ENCODE measurements around the gene CHCHD5. TPM values are rescaled to one million over a fixed set of nuclear protein-coding genes. Genes with fewer than 3 reads are reported as not detected.
A peak's percentile ranks its signal among the peaks of the same experiment; 100 is the strongest.
"Not testable (repeated sequence)": the region's sequence is repeated elsewhere in the genome, so short reads cannot be mapped to it uniquely, and the experiment has no call there.

CHCHD5 gene
- total RNA-seq, 4 donors from 2014 or later = 4.3 to 30.6 (median 17.9) TPM

- H3K4me1 ChIP-seq = no peaks in the 10 kb centered on the region
- 95% methylated on average over 8 of the region's 8 CpGs for WGBS, 2 donors
- TF ChIP-seq EP300 (IDR thresholded peaks at IDR 0.05) = no peak
- no peak for TF ChIP-seq POLR2A (IDR thresholded peaks at IDR 0.05)
- no peak for TF ChIP-seq CTCF (IDR thresholded peaks at IDR 0.05)
Observed at GRCh38 chr2:112615051-112615450, 30.6 kb downstream of the CHCHD5 start.

GRCh38 chr2:112615798-112616197, 31.4 kb downstream of the CHCHD5 start:
- 87 to 94% methylated on average over 2 of the region's 2 CpGs for WGBS, 2 donors

More at GRCh38 chr2:112615051-112615450, 30.6 kb downstream of the CHCHD5 start:
- H3K27me3 ChIP-seq = no peaks in the 10 kb centered on the region
- H3K27ac ChIP-seq = no peak overlapping the region
- no peak overlapping the region for H3K4me3 ChIP-seq
- H3K9me3 ChIP-seq = no peaks in the 10 kb centered on the region
- peaks cover 0 to 6% (median 0%) of the 10 kb centered on the region in 3 donors for H3K36me3 ChIP-seq
- DNase-seq (ENCODE audit: low spot score in 2 of 2) = no peak

DNA sequence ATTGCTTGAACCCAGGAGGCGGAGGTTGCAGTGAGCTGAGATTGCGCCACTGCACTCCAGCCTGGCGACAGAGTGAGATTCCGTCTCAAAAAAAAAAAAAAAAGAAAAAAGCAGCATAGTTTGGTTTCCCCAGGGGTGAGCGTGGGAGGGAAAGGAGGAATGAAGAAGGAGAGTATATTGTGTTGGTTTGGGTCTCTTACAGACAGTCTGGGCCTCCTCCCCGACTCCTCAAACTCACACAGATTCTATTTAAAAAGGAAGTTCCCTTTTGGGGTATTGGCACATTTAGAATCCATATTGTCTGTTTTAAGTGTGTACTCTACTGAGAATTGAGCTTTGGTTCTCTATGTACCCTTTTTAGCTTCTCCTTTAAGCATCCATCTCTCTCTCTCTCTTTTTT, 34.0 kb downstream of the CHCHD5 start:
- Histone ChIP-seq H3K9me3 (no peaks in the 10 kb centered on the region), H3K4me1 (no peaks in the 10 kb centered on the region), H3K27me3 (no peaks in the 10 kb centered on the region), H3K4me3 (no peak overlapping the region), H3K36me3 (peaks cover 0 to 6% (median 0%) of the 10 kb centered on the region in 3 donors), H3K27ac (no peak overlapping the region)
- WGBS, 2 donors = 56 to 61% methylated on average over 6 of the region's 6 CpGs
- DNase-seq (ENCODE audit: low spot score in 2 of 2) = no peak
- no peak for TF ChIP-seq POLR2A (IDR thresholded peaks at IDR 0.05)

More at GRCh38 chr2:112615798-112616197, 31.4 kb downstream of the CHCHD5 start:
- H3K36me3 ChIP-seq; H3K4me3 ChIP-seq; H3K9me3 ChIP-seq; H3K27me3 ChIP-seq; H3K4me1 ChIP-seq; H3K27ac ChIP-seq; DNase-seq (ENCODE audit: low spot score in 2 of 2): not testable (repeated sequence)

- WGBS, 2 donors = 79 to 91% methylated on average over 22 of the region's 22 CpGs
Observed at GRCh38 chr2:112621790-112622527, 37.5 kb downstream of the CHCHD5 start.

GRCh38 chr2:112622528-112622849, 38.1 kb downstream of the CHCHD5 start:
- DNase-seq (ENCODE audit: low spot score in 2 of 2) = no peak
- WGBS, 2 donors = 54 to 63% methylated on average over 3 of the region's 3 CpGs
- Histone ChIP-seq H3K9me3 (no peaks in the 10 kb centered on the region), H3K4me3 (no peak overlapping the region), H3K4me1 (peaks cover 0 to 20% (median 10%) of the 10 kb centered on the region in 4 donors), H3K36me3 (no peaks in the 10 kb centered on the region), H3K27me3 (no peaks in the 10 kb centered on the region), H3K27ac (no peak overlapping the region)
- no peak for TF ChIP-seq EP300 (IDR thresholded peaks at IDR 0.05)
- TF ChIP-seq CTCF (IDR thresholded peaks at IDR 0.05) = no peak
- no peak for TF ChIP-seq POLR2A (IDR thresholded peaks at IDR 0.05)

More at GRCh38 chr2:112621790-112622527, 37.5 kb downstream of the CHCHD5 start:
- Histone ChIP-seq H3K4me3 (no peak overlapping the region), H3K27me3 (no peaks in the 10 kb centered on the region), H3K4me1 (peaks cover 0 to 15% (median 6%) of the 10 kb centered on the region in 4 donors), H3K27ac (peak overlapping the region in 1 of 4 donors; percentile 27), H3K36me3 (no peaks in the 10 kb centered on the region), H3K9me3 (no peaks in the 10 kb centered on the region)
- DNase-seq (ENCODE audit: low spot score in 2 of 2) = no peak
- TF ChIP-seq POLR2A (IDR thresholded peaks at IDR 0.05) (no peak), CTCF (IDR thresholded peaks at IDR 0.05) (no peak), EP300 (IDR thresholded peaks at IDR 0.05) (no peak)

GRCh38 chr2:112623913-112624777, 39.7 kb downstream of the CHCHD5 start:
- H3K27ac ChIP-seq = no peak overlapping the region
- no peak for TF ChIP-seq CTCF (IDR thresholded peaks at IDR 0.05)
- TF ChIP-seq POLR2A (IDR thresholded peaks at IDR 0.05) = no peak
- no peak for TF ChIP-seq EP300 (IDR thresholded peaks at IDR 0.05)
- no peak for DNase-seq (ENCODE audit: low spot score in 2 of 2)
- H3K4me1 ChIP-seq = peaks cover 0 to 25% (median 11%) of the 10 kb centered on the region in 4 donors
- H3K27me3 ChIP-seq = no peaks in the 10 kb centered on the region
- H3K9me3 ChIP-seq = no peaks in the 10 kb centered on the region
- 86% methylated on average over 11 of the region's 11 CpGs for WGBS, 2 donors
- no peak overlapping the region for H3K4me3 ChIP-seq
- no peaks in the 10 kb centered on the region for H3K36me3 ChIP-seq

Data from tibial nerve (tissue), 4 donors.